MG63 (cell line): ENCODE results near the gene CTNNB1. TPM values are rescaled to one million over a fixed set of nuclear protein-coding genes. Genes with fewer than 3 reads are reported as not detected.

Experiments used
- DNase-seq: peaks from one replicate; pipeline ENCODE4 v3.0.0-alpha.2; 2020
- H3K27me3 ChIP-seq: fragments of 250-450 bp; sonication (Bioruptor Pico); 2 replicates; pipeline ENCODE4 v1.5.1; 2020; ENCODE audit warnings: mild to moderate bottlenecking, moderate library complexity
- H3K36me3 ChIP-seq: fragments of 250-450 bp; sonication (Bioruptor Pico); 2 replicates; pipeline ENCODE4 v1.5.1; 2020; ENCODE audit warnings: mild to moderate bottlenecking, moderate library complexity
- H3K4me3 ChIP-seq: fragments of 250-450 bp; sonication (Bioruptor Pico); 2 replicates; pipeline ENCODE4 v1.5.1; 2020; ENCODE audit warnings: mild to moderate bottlenecking, moderate library complexity
- H3K9me3 ChIP-seq: fragments of 250-450 bp; sonication (Bioruptor Pico); 2 replicates; pipeline ENCODE4 v1.5.1; 2020; ENCODE audit warnings: mild to moderate bottlenecking, moderate library complexity
- total RNA-seq: library from RNA; depleted of rRNA; stranded (reverse); fragments of >200 nt; shearing (Covaris generic); gene quantifications from 2 replicates; pipeline ENCODE4 v1.2.3, GENCODE V29; 2014; ENCODE audit warnings: low replicate concordance

CTNNB1 gene
- total RNA-seq, 1 experiment from 2014 or later = 147 TPM

DNA sequence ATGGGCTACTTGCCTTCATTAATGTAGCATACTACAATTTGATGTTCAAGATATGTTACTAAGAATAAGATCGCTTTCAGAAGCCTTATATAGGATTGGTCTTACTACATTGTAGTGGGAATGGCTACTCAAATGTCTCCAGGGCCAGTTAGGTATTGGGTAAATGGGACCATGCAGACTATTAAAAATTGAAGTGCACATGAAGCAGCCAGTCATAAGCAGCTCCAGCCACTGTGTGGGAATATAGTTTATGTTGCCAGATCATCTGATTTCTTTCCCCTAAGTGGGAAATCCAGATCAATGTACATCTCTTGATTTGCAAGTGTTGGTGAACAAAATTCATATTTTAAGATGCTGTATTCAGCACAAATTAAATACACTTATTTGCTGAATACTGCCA, 5.1 kb downstream of the CTNNB1 start:
- H3K4me3 ChIP-seq = no peak overlapping the region
- H3K27me3 ChIP-seq = no peaks in the 10 kb centered on the region
- H3K9me3 ChIP-seq = no peaks in the 10 kb centered on the region
- H3K36me3 ChIP-seq = peaks cover 4% of the 10 kb centered on the region; the same call in 1 of the 2 replicates
- no peak for DNase-seq

DNA sequence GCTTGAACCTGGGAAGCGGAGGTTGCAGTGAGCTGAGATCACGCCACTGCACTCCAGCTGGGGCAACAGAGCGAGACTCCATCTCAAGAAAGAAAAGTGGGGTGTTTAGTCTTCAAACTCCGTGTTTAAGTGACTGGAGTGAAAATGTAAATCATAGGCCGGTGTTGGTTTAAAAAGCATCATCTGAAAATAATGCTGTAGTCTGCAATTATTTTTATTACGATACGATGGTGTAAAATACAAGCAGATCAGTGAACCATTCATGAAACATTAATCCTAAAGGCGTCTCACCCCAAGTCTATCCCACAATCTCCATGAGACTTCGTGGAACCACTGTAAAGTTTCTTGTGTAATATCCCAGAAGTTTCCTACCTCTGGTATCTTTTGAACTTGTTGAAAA, 6.3 kb downstream of the CTNNB1 start:
- H3K9me3 ChIP-seq = no peaks in the 10 kb centered on the region
- H3K4me3 ChIP-seq = no peak overlapping the region
- no peak for DNase-seq

DNA sequence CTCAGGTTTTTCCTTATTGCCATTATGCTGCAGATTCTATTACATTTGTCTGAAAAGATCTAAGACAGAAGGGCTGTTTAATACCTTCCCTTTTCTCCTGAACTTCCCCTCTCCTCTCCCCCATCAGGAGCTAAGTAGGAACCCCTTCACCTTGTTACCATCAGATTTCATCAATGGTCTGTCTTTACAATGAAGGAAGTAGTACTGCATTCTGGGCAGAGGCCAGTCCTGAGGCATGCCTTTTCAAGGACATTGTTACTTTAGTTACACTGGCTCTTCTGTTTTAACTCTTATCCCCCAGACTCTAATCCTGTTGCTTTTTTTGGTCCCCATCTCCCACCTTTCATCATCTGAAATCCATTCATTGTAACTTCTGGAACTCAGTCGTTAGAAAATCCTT, 8.1 kb downstream of the CTNNB1 start:
- no peaks in the 10 kb centered on the region for H3K9me3 ChIP-seq
- peaks cover 4% of the 10 kb centered on the region; the same call in 1 of the 2 replicates for H3K36me3 ChIP-seq
- no peak overlapping the region for H3K4me3 ChIP-seq
- no peaks in the 10 kb centered on the region for H3K27me3 ChIP-seq
- no peak for DNase-seq

More for the DNA sequence above, 6.3 kb downstream of the CTNNB1 start:
- Histone ChIP-seq H3K36me3 (peaks cover 4% of the 10 kb centered on the region; the same call in 1 of the 2 replicates), H3K27me3 (no peaks in the 10 kb centered on the region)

DNA sequence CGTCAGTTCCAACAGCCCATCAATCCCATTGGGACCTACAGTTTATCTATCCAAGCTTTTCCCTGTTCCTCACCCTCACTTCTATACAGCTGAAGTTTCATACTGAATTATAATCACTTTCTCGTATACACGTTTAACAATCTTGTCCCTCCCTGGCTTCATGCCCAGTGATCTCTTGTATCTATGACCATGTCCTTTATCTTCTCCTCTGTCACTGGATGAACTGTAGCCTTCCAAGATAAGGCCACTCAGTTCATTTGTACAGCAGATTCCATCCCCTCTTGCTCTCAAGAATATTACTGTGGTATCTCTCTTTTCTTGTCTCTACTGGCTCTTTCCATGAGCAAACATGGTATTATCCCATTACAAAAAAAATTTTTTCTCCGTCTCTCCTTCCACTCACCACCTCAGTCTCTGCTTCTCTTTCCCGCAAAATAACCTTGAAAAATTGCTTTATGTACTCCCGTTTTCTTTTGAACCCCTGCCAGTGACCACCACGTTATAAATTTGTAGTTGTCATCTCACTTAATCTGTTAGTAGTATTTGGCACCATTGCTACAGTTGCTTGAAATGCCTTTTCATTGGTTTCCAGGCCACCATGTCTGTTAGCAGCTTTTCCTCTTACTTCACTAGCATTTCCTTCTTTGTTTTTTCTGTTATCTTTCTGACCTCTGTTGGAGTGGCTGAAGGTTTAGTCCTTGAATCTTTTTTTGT, 9.4 kb downstream of the CTNNB1 start:
- DNase-seq = no peak
- peaks cover 4% of the 10 kb centered on the region; the same call in 1 of the 2 replicates for H3K36me3 ChIP-seq
- no peaks in the 10 kb centered on the region for H3K27me3 ChIP-seq
- H3K4me3 ChIP-seq = no peak overlapping the region
- H3K9me3 ChIP-seq = no peaks in the 10 kb centered on the region

DNA sequence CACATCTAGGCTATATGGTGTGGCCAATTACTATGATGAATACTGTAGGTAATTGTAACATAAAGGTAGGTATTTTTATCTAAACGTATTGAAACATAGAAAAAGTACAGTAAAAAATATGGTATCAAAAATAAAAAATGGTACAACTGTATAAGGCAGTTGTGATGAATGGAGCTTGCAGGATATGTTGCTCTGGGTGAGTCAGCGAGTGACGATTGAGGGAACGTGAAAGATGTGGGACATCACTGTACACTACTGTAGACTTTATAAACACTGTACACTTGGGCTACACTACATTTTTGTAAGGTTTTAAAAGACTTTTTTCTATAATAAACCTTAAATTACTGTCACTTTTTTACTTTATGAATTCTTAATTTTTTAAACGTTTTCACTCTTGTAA, 10.3 kb downstream of the CTNNB1 start:
- Histone ChIP-seq H3K27me3 (no peaks in the 10 kb centered on the region), H3K36me3 (peaks cover 4% of the 10 kb centered on the region; the same call in 1 of the 2 replicates), H3K9me3 (no peaks in the 10 kb centered on the region), H3K4me3 (no peak overlapping the region)
- DNase-seq = no peak

DNA sequence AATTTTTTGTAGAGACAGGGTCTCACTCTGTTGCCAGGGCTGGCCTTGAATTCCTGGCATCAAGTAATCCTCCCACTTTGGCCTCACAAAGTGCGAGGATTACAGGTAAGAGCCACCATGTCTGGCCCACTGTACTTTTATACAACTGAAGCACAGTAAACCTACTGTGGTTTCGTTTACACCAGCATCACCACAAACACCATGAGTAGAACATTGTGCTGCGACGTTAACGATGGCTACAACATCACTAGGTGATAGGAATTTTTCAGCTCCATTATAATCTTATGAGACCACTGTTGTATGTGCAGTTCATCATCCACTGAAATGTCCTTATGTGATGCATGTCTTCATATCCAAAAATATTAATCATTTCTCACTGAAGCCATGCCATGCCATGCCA, 11.7 kb downstream of the CTNNB1 start:
- H3K9me3 ChIP-seq = no peaks in the 10 kb centered on the region

GRCh38 chr3:41212088-41212487, 12.8 kb downstream of the CTNNB1 start:
- Histone ChIP-seq H3K4me3 (no peak overlapping the region), H3K27me3 (no peaks in the 10 kb centered on the region), H3K9me3 (no peaks in the 10 kb centered on the region), H3K36me3 (peaks cover 4% of the 10 kb centered on the region; the same call in 1 of the 2 replicates)
- DNase-seq = no peak

More for the DNA sequence above, 11.7 kb downstream of the CTNNB1 start:
- H3K36me3 ChIP-seq = peaks cover 4% of the 10 kb centered on the region; the same call in 1 of the 2 replicates
- H3K27me3 ChIP-seq = no peaks in the 10 kb centered on the region
- DNase-seq = no peak
- no peak overlapping the region for H3K4me3 ChIP-seq

DNA sequence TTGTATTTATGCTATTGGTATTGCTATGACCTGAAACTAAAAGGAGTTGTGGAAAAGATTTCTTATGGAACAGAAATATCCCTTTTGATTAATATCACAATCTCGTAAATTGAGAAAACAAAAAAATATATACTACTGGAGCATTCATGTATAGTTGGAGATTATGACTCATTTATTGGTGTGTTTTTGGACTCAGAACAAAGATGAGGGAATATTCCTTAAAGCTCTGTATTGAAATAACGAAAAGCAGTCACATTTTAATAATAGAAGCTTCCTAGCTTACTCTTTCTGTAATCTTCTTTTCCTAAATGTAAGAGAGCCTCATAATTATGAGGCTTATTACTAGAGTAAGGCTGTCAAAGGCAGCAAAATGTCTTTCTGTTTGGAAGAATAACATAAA, 14.3 kb downstream of the CTNNB1 start:
- H3K4me3 ChIP-seq = no peak overlapping the region
- DNase-seq = no peak
- H3K9me3 ChIP-seq = no peaks in the 10 kb centered on the region
- no peaks in the 10 kb centered on the region for H3K27me3 ChIP-seq
- H3K36me3 ChIP-seq = peaks cover 4% of the 10 kb centered on the region

GRCh38 chr3:41216422-41216821, 17.1 kb downstream of the CTNNB1 start:
- Histone ChIP-seq H3K4me3 (no peak overlapping the region), H3K36me3 (no peaks in the 10 kb centered on the region; the same call in 1 of the 2 replicates), H3K9me3 (no peaks in the 10 kb centered on the region), H3K27me3 (no peaks in the 10 kb centered on the region)
- no peak for DNase-seq

DNA sequence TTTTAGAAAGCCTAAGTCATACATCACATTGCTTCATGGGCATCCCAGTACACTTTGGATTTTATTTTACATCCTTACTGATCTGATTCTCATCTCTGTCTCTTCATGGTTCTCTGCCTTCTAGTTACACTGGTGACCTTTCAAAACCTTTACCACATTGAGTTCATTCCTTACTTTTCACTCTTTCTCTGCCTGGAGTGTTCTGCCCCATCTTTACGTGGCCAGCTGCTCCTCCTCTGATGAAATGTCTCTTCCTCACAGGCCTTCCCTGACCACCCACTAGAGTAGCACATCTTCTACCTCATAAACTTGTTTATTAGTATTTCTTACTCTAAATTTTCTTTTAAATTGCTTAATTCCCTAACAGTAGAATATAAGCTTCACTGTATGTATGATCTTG, 17.7 kb downstream of the CTNNB1 start:
- Histone ChIP-seq H3K9me3 (no peaks in the 10 kb centered on the region), H3K27me3 (no peaks in the 10 kb centered on the region), H3K4me3 (no peak overlapping the region), H3K36me3 (no peaks in the 10 kb centered on the region; the same call in 1 of the 2 replicates)
- DNase-seq = no peak

DNA sequence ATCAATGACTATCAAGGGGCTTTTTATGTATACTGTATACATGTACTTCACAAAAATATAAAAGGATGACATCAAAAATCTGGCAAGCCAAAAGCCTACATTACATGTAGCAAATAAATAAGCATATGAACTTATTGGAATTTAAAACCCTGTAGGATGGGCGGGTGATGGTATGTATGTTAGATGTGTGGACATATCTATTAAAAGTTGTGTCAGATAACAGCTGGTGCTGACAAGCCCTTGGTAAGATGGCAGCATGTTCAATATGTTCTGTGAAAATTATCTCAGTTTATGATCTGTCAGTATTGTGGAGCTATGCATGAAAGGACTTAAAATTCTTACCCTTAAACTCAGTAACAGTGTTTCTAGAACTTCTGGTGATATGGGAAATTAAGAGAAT, 20.1 kb downstream of the CTNNB1 start:
- H3K27me3 ChIP-seq = no peaks in the 10 kb centered on the region
- H3K9me3 ChIP-seq = no peaks in the 10 kb centered on the region
- H3K36me3 ChIP-seq = peaks cover under 1% of the 10 kb centered on the region
- H3K4me3 ChIP-seq = no peak overlapping the region
- DNase-seq = no peak

GRCh38 chr3:41220906-41221677, 21.8 kb downstream of the CTNNB1 start:
- H3K4me3 ChIP-seq = no peak overlapping the region
- DNase-seq = no peak
- no peaks in the 10 kb centered on the region for H3K27me3 ChIP-seq
- H3K9me3 ChIP-seq = no peaks in the 10 kb centered on the region
- peaks cover 18% of the 10 kb centered on the region for H3K36me3 ChIP-seq

GRCh38 chr3:41222012-41222411, 22.7 kb downstream of the CTNNB1 start:
- Histone ChIP-seq H3K4me3 (no peak overlapping the region), H3K27me3 (no peaks in the 10 kb centered on the region), H3K36me3 (peaks cover 25% of the 10 kb centered on the region), H3K9me3 (no peaks in the 10 kb centered on the region)
- DNase-seq = no peak

GRCh38 chr3:41222501-41222900, 23.2 kb downstream of the CTNNB1 start:
- Histone ChIP-seq H3K27me3 (no peaks in the 10 kb centered on the region), H3K9me3 (no peaks in the 10 kb centered on the region), H3K4me3 (no peak overlapping the region), H3K36me3 (peaks cover 30% of the 10 kb centered on the region)
- DNase-seq = no peak

DNA sequence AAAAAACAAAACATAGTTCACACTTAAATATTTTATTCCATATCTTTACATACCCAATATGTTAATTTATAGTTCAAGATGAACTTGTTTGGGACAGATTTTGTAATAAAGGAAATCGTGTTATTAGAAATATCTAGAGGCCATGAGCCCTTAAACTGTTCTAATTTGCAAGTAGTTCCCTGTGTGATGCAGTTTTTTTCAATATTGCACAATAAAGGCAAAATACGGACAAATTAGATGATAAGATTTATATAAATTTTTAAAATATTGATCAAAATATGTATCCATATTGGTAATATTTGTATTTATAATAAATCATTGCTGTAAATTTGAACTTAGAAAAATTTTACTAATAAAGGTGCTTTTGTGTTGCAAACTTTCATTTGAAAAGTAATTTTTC, 23.8 kb downstream of the CTNNB1 start:
- no peaks in the 10 kb centered on the region for H3K27me3 ChIP-seq
- no peak for DNase-seq
- H3K9me3 ChIP-seq = no peaks in the 10 kb centered on the region
- peaks cover 36% of the 10 kb centered on the region for H3K36me3 ChIP-seq
- no peak overlapping the region for H3K4me3 ChIP-seq

GRCh38 chr3:41223691-41224090, 24.4 kb downstream of the CTNNB1 start:
- Histone ChIP-seq H3K36me3 (peaks cover 41% of the 10 kb centered on the region), H3K4me3 (no peak overlapping the region), H3K9me3 (no peaks in the 10 kb centered on the region), H3K27me3 (no peaks in the 10 kb centered on the region)
- no peak for DNase-seq

DNA sequence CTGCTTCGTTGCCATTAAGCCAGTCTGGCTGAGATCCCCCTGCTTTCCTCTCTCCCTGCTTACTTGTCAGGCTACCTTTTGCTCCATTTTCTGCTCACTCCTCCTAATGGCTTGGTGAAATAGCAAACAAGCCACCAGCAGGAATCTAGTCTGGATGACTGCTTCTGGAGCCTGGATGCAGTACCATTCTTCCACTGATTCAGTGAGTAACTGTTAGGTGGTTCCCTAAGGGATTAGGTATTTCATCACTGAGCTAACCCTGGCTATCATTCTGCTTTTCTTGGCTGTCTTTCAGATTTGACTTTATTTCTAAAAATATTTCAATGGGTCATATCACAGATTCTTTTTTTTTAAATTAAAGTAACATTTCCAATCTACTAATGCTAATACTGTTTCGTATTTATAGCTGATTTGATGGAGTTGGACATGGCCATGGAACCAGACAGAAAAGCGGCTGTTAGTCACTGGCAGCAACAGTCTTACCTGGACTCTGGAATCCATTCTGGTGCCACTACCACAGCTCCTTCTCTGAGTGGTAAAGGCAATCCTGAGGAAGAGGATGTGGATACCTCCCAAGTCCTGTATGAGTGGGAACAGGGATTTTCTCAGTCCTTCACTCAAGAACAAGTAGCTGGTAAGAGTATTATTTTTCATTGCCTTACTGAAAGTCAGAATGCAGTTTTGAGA, 25.0 kb downstream of the CTNNB1 start:
- H3K36me3 ChIP-seq = peaks cover 46% of the 10 kb centered on the region

More for the DNA sequence above, 25.0 kb downstream of the CTNNB1 start:
- Histone ChIP-seq H3K27me3 (no peaks in the 10 kb centered on the region), H3K4me3 (no peak overlapping the region), H3K9me3 (no peaks in the 10 kb centered on the region)
- peak; percentile 50 for DNase-seq
